ENCODE data around the gene SOX15. TPM values are rescaled to one million over a fixed set of nuclear protein-coding genes. Genes with fewer than 3 reads are reported as not detected.

The SOX15 gene
- total and polyA plus RNA-seq, 2 of the 13 experiments (the other 11 are each of a cell fraction or from before 2014, with no cell fraction given), result 0.07 to 0.18 TPM

- TF ChIP-seq, protein P1, sequence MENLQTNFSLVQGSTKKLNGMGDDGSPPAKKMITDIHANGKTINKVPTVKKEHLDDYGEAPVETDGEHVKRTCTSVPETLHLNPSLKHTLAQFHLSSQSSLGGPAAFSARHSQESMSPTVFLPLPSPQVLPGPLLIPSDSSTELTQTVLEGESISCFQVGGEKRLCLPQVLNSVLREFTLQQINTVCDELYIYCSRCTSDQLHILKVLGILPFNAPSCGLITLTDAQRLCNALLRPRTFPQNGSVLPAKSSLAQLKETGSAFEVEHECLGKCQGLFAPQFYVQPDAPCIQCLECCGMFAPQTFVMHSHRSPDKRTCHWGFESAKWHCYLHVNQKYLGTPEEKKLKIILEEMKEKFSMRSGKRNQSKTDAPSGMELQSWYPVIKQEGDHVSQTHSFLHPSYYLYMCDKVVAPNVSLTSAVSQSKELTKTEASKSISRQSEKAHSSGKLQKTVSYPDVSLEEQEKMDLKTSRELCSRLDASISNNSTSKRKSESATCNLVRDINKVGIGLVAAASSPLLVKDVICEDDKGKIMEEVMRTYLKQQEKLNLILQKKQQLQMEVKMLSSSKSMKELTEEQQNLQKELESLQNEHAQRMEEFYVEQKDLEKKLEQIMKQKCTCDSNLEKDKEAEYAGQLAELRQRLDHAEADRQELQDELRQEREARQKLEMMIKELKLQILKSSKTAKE (CRISPR knock-in tag; IDR thresholded peaks at IDR 0.05; ENCODE audit: borderline replicate concordance), result peak; percentile 55
- TF ChIP-seq ARID2 (CRISPR knock-in tag; IDR thresholded peaks at IDR 0.05; ENCODE audit: borderline replicate concordance) (no peak), SIX4 (CRISPR knock-in tag; IDR thresholded peaks at IDR 0.05) (no peak; the same call in 1 of the 2 replicates), KDM5B (CRISPR knock-in tag; IDR thresholded peaks at IDR 0.05; ENCODE audit: borderline replicate concordance) (peak; percentile 36; the same call in 1 of the 2 replicates), TIGD3 (CRISPR knock-in tag; IDR thresholded peaks at IDR 0.05; ENCODE audit: borderline replicate concordance) (no peak), PPARG (CRISPR knock-in tag; conservative IDR thresholded peaks at IDR 0.05) (no peak), RELA (CRISPR knock-in tag; IDR thresholded peaks at IDR 0.05) (0 out of 2 replicates have a peak, but pooled peaks have one; percentile 45), ZNF709 (CRISPR knock-in tag; IDR thresholded peaks at IDR 0.05) (no peak), ZNF263 (CRISPR knock-in tag; IDR thresholded peaks at IDR 0.05) (no peak), HMG20A (CRISPR knock-in tag; IDR thresholded peaks at IDR 0.05; ENCODE audit: borderline replicate concordance) (no peak), RXRB (CRISPR knock-in tag; IDR thresholded peaks at IDR 0.05; ENCODE audit: borderline replicate concordance) (no peak; the same call in 1 of the 2 replicates)
- TF ChIP-seq, protein P2, sequence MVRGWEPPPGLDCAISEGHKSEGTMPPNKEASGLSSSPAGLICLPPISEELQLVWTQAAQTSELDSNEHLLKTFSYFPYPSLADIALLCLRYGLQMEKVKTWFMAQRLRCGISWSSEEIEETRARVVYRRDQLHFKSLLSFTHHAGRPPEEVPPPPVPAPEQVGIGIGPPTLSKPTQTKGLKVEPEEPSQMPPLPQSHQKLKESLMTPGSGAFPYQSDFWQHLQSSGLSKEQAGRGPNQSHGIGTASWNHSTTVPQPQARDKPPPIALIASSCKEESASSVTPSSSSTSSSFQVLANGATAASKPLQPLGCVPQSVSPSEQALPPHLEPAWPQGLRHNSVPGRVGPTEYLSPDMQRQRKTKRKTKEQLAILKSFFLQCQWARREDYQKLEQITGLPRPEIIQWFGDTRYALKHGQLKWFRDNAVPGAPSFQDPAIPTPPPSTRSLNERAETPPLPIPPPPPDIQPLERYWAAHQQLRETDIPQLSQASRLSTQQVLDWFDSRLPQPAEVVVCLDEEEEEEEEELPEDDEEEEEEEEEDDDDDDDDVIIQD (CRISPR knock-in tag; IDR thresholded peaks at IDR 0.05; ENCODE audit: low read depth), result no peak
- TF ChIP-seq, protein P3, sequence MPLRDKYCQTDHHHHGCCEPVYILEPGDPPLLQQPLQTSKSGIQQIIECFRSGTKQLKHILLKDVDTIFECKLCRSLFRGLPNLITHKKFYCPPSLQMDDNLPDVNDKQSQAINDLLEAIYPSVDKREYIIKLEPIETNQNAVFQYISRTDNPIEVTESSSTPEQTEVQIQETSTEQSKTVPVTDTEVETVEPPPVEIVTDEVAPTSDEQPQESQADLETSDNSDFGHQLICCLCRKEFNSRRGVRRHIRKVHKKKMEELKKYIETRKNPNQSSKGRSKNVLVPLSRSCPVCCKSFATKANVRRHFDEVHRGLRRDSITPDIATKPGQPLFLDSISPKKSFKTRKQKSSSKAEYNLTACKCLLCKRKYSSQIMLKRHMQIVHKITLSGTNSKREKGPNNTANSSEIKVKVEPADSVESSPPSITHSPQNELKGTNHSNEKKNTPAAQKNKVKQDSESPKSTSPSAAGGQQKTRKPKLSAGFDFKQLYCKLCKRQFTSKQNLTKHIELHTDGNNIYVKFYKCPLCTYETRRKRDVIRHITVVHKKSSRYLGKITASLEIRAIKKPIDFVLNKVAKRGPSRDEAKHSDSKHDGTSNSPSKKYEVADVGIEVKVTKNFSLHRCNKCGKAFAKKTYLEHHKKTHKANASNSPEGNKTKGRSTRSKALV (CRISPR knock-in tag; IDR thresholded peaks at IDR 0.05), result no peak
- TF ChIP-seq, protein P4, sequence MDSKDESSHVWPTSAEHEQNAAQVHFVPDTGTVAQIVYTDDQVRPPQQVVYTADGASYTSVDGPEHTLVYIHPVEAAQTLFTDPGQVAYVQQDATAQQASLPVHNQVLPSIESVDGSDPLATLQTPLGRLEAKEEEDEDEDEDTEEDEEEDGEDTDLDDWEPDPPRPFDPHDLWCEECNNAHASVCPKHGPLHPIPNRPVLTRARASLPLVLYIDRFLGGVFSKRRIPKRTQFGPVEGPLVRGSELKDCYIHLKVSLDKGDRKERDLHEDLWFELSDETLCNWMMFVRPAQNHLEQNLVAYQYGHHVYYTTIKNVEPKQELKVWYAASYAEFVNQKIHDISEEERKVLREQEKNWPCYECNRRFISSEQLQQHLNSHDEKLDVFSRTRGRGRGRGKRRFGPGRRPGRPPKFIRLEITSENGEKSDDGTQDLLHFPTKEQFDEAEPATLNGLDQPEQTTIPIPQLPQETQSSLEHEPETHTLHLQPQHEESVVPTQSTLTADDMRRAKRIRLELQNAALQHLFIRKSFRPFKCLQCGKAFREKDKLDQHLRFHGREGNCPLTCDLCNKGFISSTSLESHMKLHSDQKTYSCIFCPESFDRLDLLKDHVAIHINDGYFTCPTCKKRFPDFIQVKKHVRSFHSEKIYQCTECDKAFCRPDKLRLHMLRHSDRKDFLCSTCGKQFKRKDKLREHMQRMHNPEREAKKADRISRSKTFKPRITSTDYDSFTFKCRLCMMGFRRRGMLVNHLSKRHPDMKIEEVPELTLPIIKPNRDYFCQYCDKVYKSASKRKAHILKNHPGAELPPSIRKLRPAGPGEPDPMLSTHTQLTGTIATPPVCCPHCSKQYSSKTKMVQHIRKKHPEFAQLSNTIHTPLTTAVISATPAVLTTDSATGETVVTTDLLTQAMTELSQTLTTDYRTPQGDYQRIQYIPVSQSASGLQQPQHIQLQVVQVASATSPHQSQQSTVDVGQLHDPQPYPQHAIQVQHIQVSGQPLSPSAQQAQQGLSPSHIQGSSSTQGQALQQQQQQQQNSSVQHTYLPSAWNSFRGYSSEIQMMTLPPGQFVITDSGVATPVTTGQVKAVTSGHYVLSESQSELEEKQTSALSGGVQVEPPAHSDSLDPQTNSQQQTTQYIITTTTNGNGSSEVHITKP (CRISPR knock-in tag; IDR thresholded peaks at IDR 0.05; ENCODE audit: low read depth), result no peak; the same call in 1 of the 2 replicates
- TF ChIP-seq, protein P5, sequence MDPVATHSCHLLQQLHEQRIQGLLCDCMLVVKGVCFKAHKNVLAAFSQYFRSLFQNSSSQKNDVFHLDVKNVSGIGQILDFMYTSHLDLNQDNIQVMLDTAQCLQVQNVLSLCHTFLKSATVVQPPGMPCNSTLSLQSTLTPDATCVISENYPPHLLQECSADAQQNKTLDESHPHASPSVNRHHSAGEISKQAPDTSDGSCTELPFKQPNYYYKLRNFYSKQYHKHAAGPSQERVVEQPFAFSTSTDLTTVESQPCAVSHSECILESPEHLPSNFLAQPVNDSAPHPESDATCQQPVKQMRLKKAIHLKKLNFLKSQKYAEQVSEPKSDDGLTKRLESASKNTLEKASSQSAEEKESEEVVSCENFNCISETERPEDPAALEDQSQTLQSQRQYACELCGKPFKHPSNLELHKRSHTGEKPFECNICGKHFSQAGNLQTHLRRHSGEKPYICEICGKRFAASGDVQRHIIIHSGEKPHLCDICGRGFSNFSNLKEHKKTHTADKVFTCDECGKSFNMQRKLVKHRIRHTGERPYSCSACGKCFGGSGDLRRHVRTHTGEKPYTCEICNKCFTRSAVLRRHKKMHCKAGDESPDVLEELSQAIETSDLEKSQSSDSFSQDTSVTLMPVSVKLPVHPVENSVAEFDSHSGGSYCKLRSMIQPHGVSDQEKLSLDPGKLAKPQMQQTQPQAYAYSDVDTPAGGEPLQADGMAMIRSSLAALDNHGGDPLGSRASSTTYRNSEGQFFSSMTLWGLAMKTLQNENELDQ (CRISPR knock-in tag; IDR thresholded peaks at IDR 0.05; ENCODE audit: borderline replicate concordance), result no peak
These were observed 17.1 kb downstream of the SOX15 start (continued) for GRCh38 chr17:7572588-7573323.

Data from HepG2 (cell line).